NCI-H187 (cell line): ENCODE measurements around the gene CIAPIN1.

Experiments
- DNase-seq, 2 experiments: peaks; one replicate each; lab custom pipeline; 2025; lab: John Stamatoyannopoulos, UW

CIAPIN1 gene

DNA sequence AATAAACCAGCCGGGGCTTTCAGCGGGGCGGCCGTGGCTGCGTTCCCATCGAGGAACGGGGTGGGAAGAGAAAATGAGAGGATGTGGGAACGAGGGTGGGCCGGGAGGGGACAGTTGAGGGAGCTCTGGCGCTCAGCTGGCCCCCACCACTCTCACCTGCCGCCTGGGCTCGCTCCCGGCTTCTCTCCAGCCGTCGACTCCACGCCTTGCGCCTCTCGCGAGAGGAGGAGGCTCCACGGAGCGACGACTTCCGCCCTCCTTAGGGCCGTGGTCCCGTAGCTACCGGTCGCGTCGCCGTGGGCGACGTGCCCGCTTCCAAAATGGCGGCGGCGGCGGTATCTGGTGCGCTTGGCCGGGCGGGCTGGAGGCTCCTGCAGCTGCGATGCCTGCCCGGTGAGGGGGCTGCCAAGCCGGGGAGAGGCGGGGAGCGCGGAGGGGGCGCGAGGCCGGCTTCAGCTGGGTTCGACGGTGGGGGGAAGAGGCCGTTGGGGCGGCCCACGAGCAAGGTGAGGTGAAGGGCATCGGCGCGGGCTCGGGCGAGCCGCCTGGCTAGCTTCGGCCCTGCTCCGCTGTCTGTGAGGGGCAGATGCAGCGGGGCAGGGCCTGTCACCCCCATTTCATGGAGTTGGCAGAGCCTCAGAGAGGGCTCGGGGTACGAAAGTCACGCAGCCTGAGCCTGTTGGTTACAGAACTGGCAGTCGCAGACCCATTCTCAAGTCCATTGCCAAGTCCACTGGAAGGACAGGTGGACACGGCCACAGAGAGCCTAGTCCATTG, at the start of gene CIAPIN1, which contains the start of gene COQ9:
TSS of gene CIAPIN1 (minus strand) at position 200 of the 777 bp plus-strand sequence. CDS start 6,457 bp downstream, outside the sequence.
TSS of gene COQ9 (plus strand) at position 294 of the 777 bp plus-strand sequence. CDS start at position 321, 27 bp downstream.
- DNase-seq, result peak in 1 of 2 experiments; percentile 84

DNA sequence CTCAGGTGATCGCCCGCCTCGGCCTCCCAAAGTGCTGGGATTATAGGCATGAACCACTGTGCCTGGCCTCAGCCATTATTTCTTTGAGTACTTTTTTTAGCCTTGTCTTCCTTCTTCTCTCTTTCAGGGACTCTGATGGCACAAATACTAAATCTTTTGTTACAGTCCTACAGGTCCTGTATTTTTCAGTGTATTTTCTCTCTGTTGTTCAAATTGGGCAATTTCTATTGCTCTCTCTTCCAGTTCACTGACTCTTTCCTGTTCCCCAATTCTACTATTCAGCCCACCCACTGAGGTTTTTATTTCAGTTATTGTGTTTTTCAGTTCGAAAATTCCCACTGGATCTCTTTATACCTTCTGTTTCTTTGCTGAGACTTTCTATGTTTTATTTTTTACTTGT, 46.6 kb upstream of the CIAPIN1 start:
- DNase-seq, result no peak

- no peak for DNase-seq
These were observed 42.0 kb upstream of the CIAPIN1 start for GRCh38 chr16:57489229-57489628.

- DNase-seq, result no peak
These were observed 40.0 kb upstream of the CIAPIN1 start for GRCh38 chr16:57486858-57487834.

DNA sequence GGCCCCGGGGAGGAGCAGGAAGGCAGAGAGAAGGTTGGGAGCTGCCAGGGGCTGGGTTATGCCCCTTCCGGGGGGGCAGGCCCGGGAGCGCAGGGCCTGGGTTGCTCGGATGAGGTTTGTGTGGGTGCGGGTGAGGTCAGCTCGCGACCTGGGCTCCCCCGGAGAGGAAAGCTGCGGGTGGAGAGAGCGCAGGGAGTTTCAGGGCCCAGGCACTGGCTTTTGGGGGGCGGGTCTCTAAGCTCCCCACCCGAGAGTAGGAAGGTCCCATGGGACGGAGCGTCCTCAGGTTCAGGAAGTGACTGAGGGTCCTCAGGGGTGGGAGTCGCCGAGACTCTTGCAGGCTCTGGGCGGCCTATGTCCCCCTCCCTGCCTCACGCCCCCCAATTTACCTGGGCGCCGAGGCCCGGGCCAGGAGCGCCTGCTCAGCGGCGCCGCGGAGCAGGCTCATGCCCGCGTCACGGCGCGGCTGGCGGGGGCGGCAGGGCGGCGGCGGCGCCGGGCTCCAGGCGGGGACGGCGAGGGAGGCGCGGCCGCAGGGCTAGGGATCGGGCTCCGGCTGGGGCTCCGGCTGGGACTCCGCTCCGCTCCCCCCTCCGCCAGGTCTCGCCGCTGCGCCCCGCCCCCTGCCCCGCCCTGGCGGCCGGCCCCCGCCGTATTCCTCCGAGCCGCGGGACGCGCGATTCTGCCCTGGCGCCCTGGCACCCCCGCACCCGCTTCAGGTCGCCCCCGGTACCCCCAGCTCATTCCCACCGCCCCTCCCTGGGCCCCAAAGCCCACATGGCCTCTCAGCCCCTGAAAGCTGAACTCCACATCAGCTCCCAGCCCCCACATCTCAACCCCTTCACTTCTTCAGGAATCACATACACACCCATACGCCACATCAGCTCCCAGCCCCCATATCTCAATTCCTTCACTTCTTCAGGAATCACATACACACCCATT, 39.0 kb upstream of the CIAPIN1 start, which contains the start of gene DOK4:
TSS of gene DOK4 (minus strand) at position 578 of the 942 bp plus-strand sequence. CDS start 6,986 bp downstream, outside the sequence.
- peak in 1 of 2 experiments; percentile 30 for DNase-seq

DNA sequence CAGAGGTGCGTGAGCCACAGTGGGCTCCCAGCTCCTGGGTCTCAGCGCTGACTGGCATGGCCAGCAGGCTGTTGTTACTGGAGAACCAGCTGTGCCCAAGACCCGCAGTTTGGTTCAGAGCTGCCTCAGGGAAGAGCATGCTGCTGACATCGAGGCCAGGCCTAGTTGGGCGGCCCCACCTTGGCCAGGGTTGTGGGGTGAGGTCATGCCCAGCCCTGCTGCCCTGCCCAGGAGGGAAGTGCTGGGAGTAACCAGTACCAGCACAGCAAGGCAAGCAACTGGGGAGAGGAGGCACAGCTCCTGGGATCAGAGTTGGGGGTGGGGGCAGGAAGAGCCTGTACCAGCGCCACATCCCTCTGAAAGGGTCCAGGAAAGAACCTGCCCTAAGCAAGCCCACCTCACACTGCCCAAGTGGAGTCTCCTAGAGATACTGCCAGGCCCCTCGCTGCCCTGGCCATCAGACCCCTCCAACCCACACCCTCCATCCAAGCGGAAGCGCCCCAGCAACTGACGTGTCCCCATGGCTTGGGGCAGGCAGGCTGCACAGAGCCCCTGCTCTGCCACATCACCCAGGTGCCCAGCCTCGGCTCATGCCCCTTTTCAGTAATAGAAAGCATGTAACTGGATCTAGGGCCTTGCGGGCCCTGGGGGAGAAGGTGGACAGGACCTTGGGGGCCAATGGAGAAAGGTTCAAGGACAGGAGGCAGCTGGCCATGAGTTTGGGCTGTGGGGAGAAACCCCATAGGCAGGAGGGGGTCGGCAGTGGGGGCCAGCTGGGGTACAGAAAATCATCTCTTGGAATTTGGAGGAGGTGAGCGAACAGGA, 38.1 kb upstream of the CIAPIN1 start:
- no peak for DNase-seq

DNA sequence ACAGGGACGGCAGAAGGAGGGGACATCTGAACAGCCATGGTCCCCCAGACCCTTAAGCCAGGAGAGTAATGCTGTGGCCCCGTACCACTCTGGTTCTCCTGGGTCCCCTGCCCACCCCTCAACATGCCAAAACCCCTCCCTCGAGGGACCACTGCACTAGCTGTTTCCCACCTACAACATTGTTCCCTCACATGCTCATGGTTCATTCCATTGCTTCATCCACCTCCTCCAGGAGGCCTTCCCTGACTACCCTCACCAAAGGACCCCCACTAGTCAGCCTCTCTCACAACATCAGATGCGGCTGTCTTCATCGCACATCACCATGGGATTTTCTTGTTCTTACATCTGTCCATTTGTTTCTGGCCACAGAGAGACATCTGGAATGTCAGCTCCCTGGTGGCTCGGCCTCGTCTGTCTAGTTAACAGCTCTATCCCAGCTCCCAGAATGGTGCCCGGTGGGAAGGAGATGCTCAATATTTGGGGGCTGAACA, 37.4 kb upstream of the CIAPIN1 start:
- DNase-seq, result no peak

- no peak for DNase-seq
These were observed 36.7 kb upstream of the CIAPIN1 start for GRCh38 chr16:57483725-57484514.

- DNase-seq, result no peak
These were observed 35.8 kb upstream of the CIAPIN1 start for GRCh38 chr16:57482845-57483545.

DNA sequence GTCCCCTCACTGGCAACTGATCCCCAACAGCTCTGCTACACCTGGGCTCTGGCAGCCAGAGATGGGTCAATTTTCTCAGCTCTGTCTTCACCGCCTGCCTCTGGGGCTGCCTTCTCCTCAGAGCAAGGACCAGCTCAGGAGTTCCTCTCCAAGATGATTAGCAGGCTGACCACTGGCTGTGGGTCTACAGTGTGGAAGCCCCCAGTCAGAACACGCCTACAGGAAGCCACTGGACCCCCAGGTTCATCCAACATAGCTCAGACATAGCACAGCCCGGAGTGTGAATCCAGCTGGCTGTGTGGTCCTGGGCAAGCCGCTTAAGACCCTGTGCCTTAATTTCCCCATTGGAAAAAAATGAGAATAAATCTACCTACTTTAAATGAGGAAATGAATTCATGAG, 34.2 kb upstream of the CIAPIN1 start:
- no peak for DNase-seq

DNA sequence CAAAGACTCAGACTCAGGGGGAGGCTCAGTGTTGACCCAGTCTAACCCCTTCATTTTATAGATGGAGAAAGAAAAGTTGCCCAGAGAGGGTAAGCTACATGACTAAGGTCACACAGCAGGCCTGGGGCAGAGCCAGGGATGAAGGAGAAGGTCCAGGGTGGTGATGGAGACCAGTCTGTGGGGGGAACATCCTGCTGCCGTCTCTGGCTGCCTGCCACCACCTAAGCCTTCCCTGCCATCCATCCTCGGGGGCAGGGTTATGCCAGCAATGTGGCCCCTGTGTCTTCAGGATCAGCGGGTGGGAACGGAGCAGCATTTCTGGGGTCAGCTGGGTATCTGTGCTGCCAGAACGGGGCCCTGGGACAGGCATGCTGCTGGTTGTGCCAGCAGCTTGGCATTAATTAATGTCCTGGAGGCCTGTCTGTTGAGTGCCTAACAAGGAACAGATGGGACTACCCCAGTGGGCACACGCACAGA, 33.6 kb upstream of the CIAPIN1 start:
- no peak for DNase-seq

- no peak for DNase-seq
These were observed 33.0 kb upstream of the CIAPIN1 start for GRCh38 chr16:57479976-57480753.

- peak; percentile 7 to 60 for DNase-seq
These were observed 32.2 kb upstream of the CIAPIN1 start for GRCh38 chr16:57479205-57479975.

GRCh38 chr16:57478396-57479204, 31.4 kb upstream of the CIAPIN1 start:
- DNase-seq, result no peak

DNA sequence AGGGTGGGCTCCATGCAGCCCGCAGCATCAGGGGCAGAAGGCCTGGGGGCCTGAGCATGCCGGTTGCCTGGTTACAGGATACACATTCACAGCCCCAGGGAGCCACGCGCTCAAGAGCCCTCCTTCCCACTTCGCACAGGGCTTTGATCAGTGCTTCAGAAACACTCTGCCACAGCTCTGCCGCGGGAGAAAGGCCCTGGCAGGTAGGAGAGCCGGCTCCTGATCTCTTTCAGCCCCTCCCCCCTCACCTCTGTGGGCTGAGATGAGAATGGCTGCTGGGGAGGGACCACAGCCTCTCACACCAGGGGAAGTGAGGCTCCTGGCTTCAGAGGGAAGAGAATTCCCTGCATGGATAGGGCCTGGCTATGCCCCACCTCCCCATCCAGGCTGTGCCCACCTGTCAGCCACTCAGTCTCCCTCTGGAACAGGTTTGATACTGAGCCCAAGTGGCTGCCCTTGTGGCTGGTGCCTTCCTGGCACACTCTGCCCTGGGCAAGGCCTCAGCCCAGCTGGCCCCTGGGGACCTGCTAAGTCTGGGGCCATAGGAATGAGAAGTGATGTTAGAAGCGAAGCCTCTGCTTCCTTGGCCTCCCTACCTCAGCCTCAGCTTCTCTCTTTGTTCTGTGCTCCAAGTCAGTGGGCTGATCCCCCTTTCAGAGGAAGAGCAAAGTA, 30.5 kb upstream of the CIAPIN1 start:
- peak in 1 of 2 experiments; percentile 29 for DNase-seq
